Pancreas (tissue), 10 donors: Measurements from ENCODE around the gene SETD2. TPM values are rescaled to one million over a fixed set of nuclear protein-coding genes. Genes with fewer than 3 reads are reported as not detected.

Source experiments
- ATAC-seq, 4 donors: fragments of 200-7000 bp; cut with Tn5 transposase; one replicate each; pipeline versions ENCODE4 v1.8.0 to v1.9.1; 2020; ENCODE audit warnings: mild to moderate bottlenecking in 4 of 4, moderate library complexity in 4 of 4
- DNase-seq, 6 donors: peaks; one replicate each; pipeline ENCODE4 v3.0.0-alpha.2; 2020
- FAIRE-seq: peaks from 2 replicates; lab custom pipeline; 2012; peaks lifted over from hg19 to GRCh38; lab: Jason Lieb, UNC
- H3K27ac ChIP-seq, 4 donors: fragments of 200-600 bp; sonication (generic); 1 replicate in 3 of 4; 2 replicates in 1 of 4; pipeline versions ENCODE4 v1.5.0 to v1.8.0; 2020
- H3K27me3 ChIP-seq, 4 donors: fragments of 200-600 bp; one replicate each; pipeline ENCODE4 v1.8.0; 2021
- H3K36me3 ChIP-seq, 3 donors: fragments of 200-600 bp; sonication (generic) in 1 of 3; one replicate each; pipeline versions ENCODE4 v1.5.0 to v1.8.0; 2020 to 2021
- H3K4me1 ChIP-seq, 3 donors: fragments of 200-600 bp; one replicate each; pipeline ENCODE4 v1.8.0; 2021
- H3K4me3 ChIP-seq, 4 donors: fragments of 200-600 bp; sonication (generic) in 2 of 4; one replicate each; pipeline versions ENCODE4 v1.5.0 to v1.8.0; 2020 to 2021
- H3K9me3 ChIP-seq, 4 donors: fragments of 200-600 bp; one replicate each; pipeline ENCODE4 v1.8.0; 2021
- WGBS, 2 donors: extraction: QIAGEN DNeasy Blood & Tissue Kit; methylation state at CpG; one replicate each; pipeline ENCODE4 v1.1.7; 2013; 5-methylcytosine and 5-hydroxymethylcytosine counted together
- intact Hi-C, 3 donors: fragments of 100-400 bp; cut with DNase I; formaldehyde crosslinking; loops; one replicate each; pipeline versions ENCODE4 v1.11.1 to v1.14.2; 2022
- polyA plus RNA-seq, 2 donors: library from polyadenylated mRNA; stranded (reverse); fragments of 200-250 nt; gene quantifications; one replicate each; pipeline ENCODE4 v1.2.3, GENCODE V29; 2013
- total RNA-seq, 6 donors: library from RNA; stranded (reverse); fragmentation: NEBNext Ultra II Directional in 4 of 6; extraction: Animal tissue kit (Norgen Biotek cat#: 25700) in 4 of 6; gene quantifications; one replicate each; pipeline versions ENCODE4 v1.2.1 to v1.2.4, GENCODE V29; 2021 to 2023
- TF ChIP-seq, protein P1 (sequence below), 4 donors: fragments of 200-600 bp; sonication (generic) in 3 of 4; IDR thresholded peaks; one replicate each; pipeline versions ENCODE4 v1.5.0 to v1.8.0; 2021; ENCODE audit warnings: antibody characterized with exemption in 4 of 4
- donor health status: healthy with polysubstance abuse.
- donor health status: DM: no; HTN: no; CAD: no; lungs with moderate emphysema.
- donor health status: DM: no; HTN: no; CAD: no.
- donor health status: control.
- donor health status: control.
- donor health status: Bipolar disorder and iron deficiency.
- donor health status: DM: yes; HTN: yes; CAD: no.
- donor health status: DM: no; HTN: no; CAD: no.
- donor health status: DM: no; HTN: no; CAD: no.
- donor health status: DM: yes; HTN: yes; CAD: no.

The SETD2 gene
- total and polyA plus RNA-seq, 8 donors = 9.6 to 35.3 (median 21.6) TPM

DNA sequence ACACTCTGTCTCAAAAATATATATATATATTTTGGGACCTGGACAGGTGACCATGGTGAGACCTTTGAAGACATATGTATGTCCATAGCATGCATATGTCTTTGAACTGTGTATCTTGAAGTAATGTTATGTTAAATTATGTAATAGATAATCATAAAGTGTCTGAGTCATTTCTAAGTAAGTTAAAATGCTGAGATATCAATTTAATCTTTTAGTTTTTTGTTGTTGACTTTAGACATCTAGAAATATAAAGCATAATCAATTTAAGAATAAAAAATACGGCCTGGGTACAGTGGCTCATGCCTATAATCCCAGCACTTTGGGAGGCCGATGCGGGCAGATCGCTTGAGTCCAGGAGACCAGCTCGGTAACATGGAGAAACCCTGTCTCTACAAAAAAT, 12.7 kb upstream of the SETD2 start:
- H3K27me3 ChIP-seq = no peaks in the 10 kb centered on the region
- no peak for ATAC-seq

DNA sequence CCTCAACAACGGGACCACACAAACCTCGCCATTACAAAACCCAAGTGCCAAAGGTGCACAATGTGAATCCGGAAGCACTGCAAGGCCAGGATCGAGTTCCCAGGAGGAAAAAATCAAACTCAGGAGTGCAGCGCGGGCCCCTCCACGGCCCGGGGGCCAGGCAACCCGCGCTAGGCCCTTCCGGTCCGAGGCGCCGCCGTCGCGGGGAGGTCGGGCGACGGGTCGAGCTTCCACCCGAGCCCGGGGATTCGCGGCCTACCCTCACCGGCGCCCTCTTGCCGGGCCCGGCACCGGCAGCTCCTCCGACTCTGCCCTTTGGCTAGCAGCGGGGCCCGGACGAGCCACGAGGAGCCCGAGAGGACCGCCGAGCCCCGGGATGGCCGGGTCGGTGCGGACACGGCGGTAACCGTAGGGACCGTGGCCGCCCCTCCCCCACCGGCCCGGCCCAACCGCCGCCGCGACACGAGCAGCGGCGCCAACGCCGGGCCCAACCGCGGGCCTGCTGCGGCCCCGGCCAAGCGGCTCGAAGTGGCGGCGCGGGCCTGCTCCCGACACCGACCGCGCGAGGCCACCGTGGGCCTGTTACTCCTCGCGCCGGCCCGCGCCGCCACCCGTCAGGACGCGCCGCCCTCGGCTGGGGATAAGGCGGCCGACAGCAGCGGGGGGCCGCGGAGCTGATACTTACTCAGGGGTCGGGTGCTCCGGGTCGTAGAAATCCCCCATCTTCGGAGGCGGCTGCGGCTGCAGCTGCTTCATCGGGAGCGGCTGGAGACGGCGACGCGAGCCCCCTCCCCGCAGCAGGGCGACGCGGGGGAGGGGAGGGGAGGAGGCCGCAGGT, 525 bp downstream of the SETD2 start:
- WGBS, 2 donors = 0 to 1% methylated on average over 62 to 104 of the region's 106 CpGs

More for the DNA sequence above, 12.7 kb upstream of the SETD2 start:
- Histone ChIP-seq H3K9me3 (no peaks in the 10 kb centered on the region), H3K27ac (no peak overlapping the region), H3K36me3 (peaks cover 0 to 8% (median 0%) of the 10 kb centered on the region in 3 donors), H3K4me1 (no peaks in the 10 kb centered on the region), H3K4me3 (no peak overlapping the region)
- intact Hi-C loops = no loop called here
- TF ChIP-seq, protein P1, sequence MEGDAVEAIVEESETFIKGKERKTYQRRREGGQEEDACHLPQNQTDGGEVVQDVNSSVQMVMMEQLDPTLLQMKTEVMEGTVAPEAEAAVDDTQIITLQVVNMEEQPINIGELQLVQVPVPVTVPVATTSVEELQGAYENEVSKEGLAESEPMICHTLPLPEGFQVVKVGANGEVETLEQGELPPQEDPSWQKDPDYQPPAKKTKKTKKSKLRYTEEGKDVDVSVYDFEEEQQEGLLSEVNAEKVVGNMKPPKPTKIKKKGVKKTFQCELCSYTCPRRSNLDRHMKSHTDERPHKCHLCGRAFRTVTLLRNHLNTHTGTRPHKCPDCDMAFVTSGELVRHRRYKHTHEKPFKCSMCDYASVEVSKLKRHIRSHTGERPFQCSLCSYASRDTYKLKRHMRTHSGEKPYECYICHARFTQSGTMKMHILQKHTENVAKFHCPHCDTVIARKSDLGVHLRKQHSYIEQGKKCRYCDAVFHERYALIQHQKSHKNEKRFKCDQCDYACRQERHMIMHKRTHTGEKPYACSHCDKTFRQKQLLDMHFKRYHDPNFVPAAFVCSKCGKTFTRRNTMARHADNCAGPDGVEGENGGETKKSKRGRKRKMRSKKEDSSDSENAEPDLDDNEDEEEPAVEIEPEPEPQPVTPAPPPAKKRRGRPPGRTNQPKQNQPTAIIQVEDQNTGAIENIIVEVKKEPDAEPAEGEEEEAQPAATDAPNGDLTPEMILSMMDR (IDR thresholded peaks at IDR 0.05) = no peak
- DNase-seq (no peak), FAIRE-seq (no peak)
- 95 to 98% methylated on average over 5 of the region's 5 CpGs for WGBS, 2 donors

DNA sequence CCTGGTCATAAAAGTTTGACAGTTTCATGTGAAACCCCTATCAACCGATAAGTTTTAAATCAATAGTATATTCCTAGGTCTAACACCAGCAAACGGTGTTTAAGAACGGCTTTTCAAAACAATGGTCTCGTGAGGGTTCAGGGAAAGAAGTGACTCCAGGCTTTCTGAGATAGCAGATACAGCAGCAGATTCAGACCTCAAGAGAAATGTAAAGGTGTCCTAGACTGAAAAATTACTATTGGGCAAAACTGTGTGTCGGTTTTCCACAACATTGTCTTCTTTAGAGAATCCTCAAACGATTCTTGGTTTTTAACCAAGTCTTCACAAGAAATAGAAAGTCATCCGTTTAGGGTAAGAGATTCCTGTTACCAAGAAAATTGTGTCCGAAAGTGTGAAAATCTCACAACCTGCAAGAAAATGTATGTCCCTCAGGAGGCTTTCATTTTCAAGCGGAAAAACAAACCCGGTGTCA, 1.2 kb downstream of the SETD2 start:
- Histone ChIP-seq H3K27ac (peak overlapping the region; percentile 90 to 95 (median 93)), H3K9me3 (no peaks in the 10 kb centered on the region), H3K36me3 (no peaks in the 10 kb centered on the region), H3K27me3 (no peaks in the 10 kb centered on the region), H3K4me3 (peak overlapping the region; percentile 90 to 97 (median 92)), H3K4me1 (peaks cover 24 to 50% (median 40%) of the 10 kb centered on the region in 3 donors)
- 1% methylated on average over 10 of the region's 10 CpGs for WGBS, 2 donors
- ATAC-seq (no peak), FAIRE-seq (no peak), DNase-seq (no peak)
- intact Hi-C loops = no loop called here
- TF ChIP-seq, protein P1 (IDR thresholded peaks at IDR 0.05) = no peak

More for the DNA sequence above, 525 bp downstream of the SETD2 start:
- Histone ChIP-seq H3K4me1 (peaks cover 23 to 50% (median 40%) of the 10 kb centered on the region in 3 donors), H3K9me3 (no peaks in the 10 kb centered on the region), H3K27me3 (no peaks in the 10 kb centered on the region), H3K27ac (peak overlapping the region; percentile 90 to 95 (median 93)), H3K36me3 (no peaks in the 10 kb centered on the region), H3K4me3 (peak overlapping the region; percentile 90 to 97 (median 92))
- ATAC-seq = peak; percentile 39 to 65 (median 53)
- intact Hi-C loops = no loop called here
- peak; percentile 41 to 87 (median 62) for DNase-seq
- no peak for FAIRE-seq
- TF ChIP-seq, protein P1 (IDR thresholded peaks at IDR 0.05) = no peak

DNA sequence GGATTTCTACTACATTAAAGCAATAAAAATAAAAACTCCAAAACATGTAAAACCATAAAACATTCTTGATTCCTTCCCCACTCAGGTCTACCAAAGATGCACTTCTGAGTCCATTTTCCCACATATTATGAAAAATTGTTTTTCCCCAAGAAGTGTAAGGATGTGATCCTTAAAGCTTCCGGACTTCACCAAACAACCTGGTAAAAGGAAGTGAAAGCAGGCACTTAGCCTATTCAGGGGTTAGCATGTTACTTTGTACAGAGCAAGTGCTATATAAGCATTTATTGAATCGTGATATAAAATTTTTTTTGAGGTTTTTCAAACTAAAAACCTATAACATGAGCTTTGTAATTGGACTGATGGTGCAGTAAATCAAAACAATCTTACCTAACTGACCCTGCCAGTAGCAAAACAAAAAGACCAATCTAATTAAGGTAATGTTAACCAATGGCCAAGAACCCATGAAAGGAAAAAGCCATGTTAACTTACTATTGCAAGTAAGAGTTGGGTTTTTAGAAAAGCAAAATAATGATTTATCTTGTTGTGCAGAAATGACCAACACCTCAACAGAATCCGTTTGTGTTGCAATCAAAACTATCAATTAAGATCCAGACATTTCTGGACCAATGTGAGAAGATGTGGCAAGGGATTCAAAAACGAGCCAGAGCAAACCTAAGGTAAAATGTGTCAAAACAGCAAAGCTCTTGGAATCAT, 1.8 kb downstream of the SETD2 start:
- no peaks in the 10 kb centered on the region for H3K36me3 ChIP-seq
- no peaks in the 10 kb centered on the region for H3K9me3 ChIP-seq
- peak overlapping the region; percentile 90 to 97 (median 92) for H3K4me3 ChIP-seq
- DNase-seq (no peak), FAIRE-seq (no peak), ATAC-seq (no peak)
- peaks cover 24 to 50% (median 40%) of the 10 kb centered on the region in 3 donors for H3K4me1 ChIP-seq
- H3K27me3 ChIP-seq = no peaks in the 10 kb centered on the region
- WGBS, 2 donors = 12 to 16% methylated on average over 4 of the region's 4 CpGs
- TF ChIP-seq, protein P1 (IDR thresholded peaks at IDR 0.05) = no peak
- intact Hi-C loops = no loop called here
- H3K27ac ChIP-seq = peak overlapping the region in 1 of 4 donors; percentile 95
